GM18873 (cell line): ENCODE results near the gene RBBP9.
A peak's percentile ranks its signal among the peaks of the same experiment; 100 is the strongest.
"Not testable (repeated sequence)": the region's sequence is repeated elsewhere in the genome, so short reads cannot be mapped to it uniquely, and the experiment has no call there.

Source experiments
- ATAC-seq: cut with Tn5 transposase; IDR thresholded peaks from one replicate; pipeline ENCODE4 v1.9.1; 2021; ENCODE audit warnings: mild to moderate bottlenecking, moderate library complexity, moderate number of reproducible peaks; ENCODE audit not compliant: unreplicated experiment, low FRiP score

RBBP9 gene

DNA sequence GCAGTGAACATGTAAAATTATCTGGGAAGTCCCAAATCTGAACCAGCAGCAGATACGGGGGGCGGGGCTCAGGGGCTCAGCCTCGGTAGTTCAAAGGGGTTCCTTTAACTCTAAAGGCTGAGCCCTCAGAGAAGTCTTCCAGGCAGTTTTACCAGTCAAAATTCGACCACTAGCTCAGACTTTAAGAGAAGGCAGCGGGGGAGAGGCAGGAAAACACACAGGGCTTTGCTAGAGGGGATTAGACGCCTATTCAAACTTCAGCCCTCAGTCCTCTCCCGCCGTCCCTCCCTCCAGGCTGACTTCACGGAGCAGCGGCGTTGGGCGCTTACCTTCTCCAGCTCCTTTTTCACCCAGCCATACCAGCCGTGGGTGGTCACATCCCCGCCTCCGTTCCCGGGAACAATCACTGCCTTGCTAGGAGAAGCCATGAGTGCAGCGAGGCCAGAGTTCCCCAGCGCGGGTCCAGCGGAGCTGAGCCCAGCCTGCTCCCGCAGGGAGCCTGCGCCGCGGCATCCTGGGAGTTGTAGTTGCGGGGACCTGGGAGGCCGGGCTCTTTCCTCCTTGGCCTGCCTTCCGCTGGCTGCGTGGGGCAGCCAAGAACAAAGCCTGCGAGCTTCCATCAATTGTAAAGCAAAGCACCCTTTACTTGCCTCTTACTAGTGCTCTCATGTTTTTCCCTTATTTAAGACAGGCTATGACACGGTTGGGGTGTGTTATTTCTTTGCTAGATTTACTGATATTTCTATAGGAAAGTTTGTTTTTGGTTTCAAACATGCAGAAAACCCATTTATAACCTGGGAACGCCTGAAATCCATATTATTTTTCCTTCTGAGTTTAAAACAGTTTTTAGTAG lies at the start of gene RBBP9:
RBBP9 (minus strand) TSS at position 486 of the 853 bp plus-strand sequence; CDS start at position 428, 58 bp downstream.
- ATAC-seq, result peak; percentile 94

DNA sequence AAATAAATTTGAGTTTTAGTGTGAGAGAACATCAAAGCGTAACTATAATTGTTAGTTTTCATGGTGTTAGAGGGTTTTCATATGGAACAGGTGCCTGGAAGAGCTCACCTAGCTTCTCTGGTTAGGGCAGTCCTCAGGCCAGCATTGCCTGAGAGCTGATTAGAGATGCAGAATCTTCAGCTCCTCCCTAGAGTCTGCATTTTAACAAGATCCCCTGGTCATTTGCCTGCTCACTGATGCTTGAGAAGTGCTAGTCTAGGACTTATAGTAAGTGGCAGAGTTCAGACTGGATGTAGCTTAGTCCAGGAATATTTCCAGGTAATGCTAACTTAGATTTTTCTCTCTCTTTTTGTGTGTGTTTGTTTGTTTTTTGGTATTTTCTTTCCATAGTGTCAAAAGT lies 48.5 kb upstream of the RBBP9 start:
- ATAC-seq, result no peak

DNA sequence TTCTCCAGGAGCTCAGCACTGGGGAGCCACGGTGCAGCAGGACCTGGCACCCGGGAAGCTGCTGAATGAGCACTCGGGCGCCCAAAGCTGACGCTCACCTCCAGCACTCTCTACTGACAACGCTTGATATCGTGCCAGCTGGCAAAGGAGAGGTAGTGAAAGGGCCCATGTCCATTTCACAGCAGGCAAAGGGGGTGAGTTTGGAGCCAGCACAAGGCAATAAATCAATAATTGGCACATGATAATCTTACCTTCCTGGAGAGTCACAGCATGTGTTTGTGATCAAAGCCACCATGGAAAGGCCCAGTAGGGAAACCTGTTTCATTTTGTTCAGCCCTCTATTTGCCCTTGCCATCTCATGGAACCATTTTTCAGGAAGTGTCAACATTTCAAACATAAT lies 46.9 kb upstream of the RBBP9 start:
- ATAC-seq, result no peak

DNA sequence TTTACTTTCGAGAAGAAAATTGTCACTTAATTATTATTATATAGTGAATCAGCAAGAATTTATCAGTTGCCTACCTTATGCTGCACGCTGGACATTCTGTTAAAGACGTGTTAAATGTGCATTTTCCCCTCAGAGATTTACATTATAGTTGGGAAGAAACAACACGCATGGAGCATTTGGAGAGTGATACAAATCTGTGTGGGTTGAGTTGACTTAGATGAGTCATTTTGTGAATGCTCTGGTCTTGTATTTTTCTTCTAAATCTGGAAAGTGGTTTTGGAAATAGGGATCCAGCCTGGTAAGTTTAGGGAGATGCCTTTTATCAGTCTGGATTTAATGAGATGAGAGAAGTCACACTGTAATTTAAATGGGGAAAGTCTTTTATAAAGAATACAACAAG lies 46.2 kb upstream of the RBBP9 start:
- no peak for ATAC-seq

DNA sequence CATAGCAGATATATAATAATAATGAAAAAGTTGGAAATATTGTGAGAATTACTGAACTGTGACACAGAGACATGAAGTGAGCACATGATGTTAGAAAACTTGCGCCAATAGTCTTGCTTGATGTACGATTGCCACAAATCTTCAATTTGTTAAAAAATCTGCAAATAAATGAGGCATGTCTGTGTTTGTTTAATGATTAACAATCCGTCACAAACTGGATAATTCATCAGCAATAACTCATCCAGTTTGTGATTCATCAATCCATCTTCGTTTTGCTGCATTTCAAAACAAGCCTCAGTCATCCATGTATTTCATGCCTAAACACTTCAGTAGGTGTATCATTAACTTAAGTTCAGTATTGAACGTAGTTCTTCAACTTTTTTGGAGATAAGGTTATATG lies 44.7 kb upstream of the RBBP9 start:
- ATAC-seq, result no peak

DNA sequence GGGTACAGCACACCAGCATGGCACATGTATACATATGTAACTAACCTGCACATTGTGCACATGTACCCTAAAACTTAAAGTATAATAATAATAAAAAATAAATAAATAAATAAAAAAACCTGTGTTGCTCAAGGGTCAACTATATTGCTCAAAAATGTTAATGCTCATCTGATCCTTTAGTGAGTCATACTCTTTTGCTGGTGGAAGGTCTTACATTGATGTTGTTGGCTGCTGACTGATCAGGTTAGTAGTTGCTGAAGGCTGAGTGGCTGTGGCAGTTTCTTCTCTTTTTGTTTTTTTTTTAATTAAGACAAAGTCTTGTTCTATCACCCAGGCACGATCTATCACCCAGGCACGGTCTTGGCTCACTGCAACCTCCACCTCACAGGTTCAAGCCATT lies 40.6 kb upstream of the RBBP9 start:
- no peak for ATAC-seq

DNA sequence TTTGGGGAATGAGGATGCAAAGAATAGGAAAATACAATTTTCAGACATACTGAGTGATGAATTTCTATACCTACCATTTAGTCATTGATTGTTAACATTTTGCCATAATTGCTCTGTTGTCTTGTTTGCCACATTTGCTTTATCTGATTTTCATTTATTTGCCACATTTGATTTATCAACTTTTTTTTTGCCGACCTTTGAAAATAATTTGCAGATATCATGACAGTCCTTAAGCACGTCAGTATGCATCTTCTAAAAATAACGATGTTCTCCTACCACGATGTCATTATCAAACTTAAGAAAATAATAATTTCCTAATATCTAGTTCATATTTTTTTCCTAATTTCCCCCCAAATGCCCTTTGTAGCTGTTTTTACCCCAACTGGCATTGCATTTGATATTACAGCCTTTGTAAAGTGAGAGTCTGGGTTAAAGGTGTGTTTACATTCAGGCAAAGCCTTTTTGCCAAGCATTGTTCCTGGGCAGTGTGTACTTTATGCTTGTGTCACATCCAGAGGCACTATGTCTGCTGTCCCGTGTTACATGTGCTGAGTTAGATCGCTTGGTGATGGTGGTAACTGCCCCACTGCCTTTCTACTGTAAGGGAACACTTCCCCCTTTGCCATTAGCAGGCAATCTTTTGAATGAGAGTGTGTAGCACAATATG lies 37.1 kb upstream of the RBBP9 start:
- no peak for ATAC-seq

DNA sequence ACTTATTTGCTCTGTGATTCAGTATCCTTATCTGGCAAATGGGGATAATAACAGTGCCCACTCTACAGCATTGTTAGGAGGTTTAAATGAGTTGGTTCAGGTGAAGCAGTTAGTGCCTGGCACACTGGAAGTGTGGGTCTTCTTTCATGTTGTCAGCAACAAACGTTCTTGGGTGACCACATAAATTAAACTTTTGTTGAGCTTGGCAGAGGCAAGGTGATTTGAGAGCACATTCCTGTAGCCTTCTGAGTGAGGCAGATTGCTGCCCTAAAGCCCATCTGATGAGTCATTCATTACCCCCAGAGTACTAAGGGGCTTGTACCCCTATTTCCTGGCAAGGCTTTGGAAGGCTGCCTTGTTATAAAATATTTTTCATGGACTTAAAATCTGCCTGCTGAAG lies 36.5 kb upstream of the RBBP9 start:
- ATAC-seq, result no peak

DNA sequence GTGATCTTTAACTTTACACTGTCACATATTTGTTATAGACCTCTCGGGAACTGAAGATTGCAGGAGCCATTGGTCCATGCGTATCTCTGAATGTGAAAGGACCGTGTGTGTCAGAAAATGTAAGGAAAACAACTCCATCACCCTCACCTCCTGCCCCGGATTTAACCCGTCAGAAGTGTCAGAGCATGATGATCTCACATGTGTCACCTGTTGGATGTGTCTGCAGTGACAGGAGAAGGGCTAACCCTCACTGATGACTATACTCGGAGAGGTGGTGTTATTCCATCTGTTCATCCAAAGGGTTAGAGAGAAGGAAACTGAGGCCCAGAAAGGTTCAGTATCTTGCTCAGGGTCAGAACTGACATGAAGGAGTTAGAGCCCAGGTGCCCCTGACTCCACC lies 35.6 kb upstream of the RBBP9 start:
- no peak for ATAC-seq

DNA sequence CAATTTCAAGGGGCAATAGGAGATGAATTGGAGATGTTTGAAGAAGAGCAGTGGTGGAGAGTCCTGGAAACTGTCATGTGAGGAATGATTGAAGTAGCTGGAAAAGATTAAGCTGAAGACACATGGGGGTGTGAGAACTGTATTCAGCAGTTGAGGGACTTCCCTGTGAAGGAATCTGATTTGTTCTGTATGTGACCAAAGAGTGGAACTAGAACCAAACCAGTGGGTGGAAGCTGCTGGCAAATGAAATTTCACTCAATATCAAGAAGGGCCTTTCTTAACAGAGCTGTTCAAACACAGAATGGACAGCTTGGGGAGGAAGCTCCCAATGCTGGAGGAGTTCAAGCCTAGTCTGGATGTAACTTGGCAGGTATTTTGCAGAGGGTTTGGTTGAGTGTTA lies 32.0 kb upstream of the RBBP9 start:
- ATAC-seq, result no peak

DNA sequence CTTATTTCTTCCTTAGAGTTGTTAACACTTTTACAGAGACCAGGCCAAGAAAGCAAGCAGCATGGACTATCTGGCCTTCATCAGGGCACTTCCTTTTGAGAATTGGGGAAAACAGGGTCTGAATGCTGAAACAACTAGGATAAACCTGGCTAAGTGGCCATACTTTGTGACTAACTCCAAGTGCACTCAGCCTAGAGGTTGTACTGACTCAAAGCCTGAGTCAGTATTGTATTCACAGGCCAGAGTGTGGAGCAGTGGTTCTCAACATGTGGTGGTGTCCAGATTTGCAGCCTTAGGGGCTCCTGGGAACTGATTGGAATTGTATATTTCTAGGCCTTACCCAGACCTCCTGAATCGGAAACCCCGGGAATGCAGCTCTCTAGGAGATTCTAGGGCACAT lies 30.8 kb upstream of the RBBP9 start:
- ATAC-seq, result no peak

DNA sequence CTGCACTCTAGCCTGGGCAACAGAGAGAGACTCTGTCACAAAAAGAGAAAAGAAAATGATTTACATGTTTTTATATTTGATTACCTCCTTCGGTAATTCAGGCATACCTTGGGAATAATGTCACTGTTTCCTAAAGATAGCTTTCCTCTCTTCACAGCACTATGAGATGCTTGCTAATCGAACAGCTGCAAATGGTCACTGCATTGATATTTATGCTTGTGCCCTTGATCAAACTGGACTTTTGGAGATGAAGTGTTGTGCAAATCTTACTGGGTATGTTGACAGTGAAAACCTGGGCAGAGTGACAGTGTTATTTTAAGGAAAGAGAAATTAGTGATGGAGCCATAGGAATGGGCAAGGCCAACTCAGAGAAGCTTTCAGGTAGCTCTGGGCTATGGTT lies 30.3 kb upstream of the RBBP9 start:
- no peak for ATAC-seq

DNA sequence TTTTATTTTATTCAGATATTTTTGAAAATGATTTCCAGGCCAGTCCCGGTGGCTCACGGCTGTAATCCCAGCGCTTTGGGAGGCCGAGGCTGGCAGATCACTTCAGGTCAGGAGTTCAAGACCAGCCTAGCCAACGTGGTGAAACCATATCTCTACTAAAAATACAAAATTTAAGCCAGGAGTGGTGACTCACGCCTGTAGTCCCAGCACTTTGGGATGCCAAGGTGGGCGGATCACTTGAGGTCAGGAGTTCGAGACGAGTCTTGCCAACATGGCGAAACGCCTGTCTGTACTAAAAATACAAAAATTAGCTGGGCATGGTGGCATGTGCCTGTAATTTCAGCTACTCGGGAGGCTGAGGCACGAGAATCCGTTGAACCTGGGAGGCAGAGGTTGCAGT lies 29.7 kb upstream of the RBBP9 start:
- not testable (repeated sequence) for ATAC-seq

DNA sequence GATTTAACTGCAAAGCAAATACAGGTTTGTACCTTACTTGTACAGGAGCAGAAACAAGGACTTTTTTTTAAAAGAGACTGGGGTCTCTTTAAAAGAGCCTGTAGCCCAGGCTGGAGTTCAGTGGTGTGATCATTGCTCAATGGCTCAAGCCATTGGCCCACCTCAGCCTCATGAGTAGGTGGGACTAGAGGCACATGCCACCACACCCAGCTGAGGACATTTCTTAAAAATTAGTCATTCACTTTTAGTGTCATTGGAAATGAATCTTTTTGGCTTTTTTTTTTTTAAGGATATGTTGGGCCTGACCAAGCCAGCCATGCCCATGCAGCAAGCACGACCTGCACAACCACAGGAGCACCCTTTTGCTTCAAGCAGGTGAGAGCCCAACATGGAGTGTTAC lies 27.6 kb upstream of the RBBP9 start:
- no peak for ATAC-seq

DNA sequence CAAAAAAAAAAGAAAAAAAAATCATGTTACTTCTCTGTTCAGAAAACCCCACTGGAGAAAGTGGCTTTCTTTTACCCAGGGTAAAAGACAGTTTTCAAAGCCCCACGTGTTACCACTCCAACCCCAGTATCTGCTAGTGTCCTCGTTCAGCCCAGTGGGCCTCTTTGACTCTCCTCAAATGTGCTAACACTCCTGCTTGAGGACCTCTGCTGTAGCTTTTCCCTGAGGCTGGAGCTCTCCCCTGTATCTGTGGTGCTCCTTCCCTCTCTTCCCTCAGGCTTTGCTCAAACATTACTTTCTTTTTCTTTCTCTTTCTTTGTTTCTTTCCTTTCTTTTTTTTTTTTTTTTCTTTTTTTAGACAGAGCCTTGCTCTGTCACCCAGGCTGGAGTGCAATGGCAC lies 26.0 kb upstream of the RBBP9 start:
- no peak for ATAC-seq

DNA sequence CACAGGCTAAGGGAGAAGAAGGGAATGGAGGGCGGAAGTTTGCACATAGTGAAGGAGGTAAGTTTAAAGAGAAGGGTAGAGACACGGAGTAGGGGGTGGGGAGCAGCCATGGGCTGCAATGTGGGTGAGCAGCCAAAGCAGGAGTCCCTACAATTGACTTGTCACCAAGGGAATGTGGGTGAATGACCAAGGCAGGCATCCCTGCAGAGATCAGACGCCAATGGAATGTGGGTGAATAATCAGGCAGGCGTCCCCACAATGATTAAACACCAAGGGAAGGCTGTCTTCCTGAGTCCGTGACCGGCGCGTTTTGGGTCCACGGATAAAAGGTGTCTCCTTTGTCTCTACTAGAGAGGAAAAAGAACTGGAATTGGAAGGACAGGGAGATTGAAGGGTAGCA lies 25.0 kb upstream of the RBBP9 start:
- ATAC-seq, result not testable (repeated sequence)

DNA sequence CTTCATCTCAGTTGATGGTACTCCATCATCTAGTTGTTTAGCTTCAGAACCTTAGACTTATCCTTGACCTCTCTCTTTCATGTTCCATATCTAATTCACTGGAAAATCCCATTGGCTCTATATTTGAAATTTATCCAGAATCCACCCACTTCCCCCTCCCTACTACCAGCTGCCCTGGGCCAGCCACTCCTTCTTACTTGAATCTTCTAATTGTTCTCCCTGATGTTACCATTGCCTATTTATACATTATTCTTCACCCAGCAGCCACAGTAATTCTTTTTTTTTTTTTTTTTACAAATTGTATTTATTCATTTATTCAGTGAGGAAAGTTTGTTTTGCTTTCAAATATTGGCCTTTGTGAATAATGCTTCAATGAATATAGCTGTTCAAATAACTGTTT lies 18.9 kb upstream of the RBBP9 start:
- no peak for ATAC-seq

DNA sequence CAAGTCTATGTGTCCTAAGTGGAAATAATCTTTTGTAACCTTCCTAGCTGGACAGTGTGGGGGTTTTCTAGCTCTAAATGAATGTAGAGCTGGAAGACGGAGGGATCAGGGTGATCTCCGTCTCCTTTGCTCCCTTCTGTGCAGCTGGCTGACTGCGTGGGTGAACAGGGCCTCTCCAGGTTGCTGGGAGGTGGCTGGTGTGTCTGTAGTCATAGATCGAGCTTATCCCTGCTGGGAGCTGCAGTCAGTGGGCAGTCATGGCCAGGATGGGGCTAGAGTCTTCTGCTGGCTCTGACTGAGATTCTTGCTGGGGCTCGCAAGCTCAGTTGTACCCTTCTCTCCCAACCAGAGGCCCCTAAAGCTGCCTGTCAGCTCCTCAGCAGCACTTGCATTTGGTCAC lies 17.1 kb upstream of the RBBP9 start:
- no peak for ATAC-seq

DNA sequence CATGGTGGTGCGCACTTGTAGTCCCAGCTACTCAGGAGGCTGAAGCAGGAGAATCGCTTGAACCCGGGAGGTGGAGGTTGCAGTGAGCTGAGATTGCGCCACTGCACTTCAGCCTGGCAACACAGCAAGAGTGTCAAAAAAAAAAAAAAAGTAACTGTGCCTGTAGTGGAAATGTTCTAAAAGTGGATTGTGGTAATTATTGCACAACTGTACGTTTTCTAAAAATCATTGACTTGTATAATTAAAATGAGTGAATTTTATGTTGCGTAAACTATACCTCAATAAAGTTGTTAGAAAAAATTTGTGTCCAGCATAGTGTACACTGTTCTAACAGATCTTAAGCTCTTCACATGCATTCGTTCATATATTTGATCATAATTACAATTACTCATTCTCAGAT lies 16.2 kb upstream of the RBBP9 start:
- ATAC-seq, result no peak

DNA sequence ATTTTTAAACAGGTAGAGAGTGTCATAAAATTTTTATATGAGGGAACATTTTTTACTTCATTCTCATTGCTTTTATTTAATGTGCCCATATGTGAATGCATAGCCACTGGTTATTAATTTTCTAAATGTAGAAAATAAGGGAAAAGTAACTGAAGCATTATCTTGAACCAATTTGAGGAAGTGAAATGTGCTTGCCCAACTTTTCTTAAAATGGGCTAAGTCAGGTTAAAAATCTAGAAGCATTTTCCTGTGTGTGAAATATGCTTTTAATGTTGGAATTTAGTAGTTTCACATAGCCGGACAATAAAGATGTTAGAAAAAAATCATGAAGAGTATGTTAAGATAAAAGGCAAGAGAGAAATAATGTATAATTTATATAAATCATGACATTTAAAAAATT lies 14.5 kb upstream of the RBBP9 start:
- ATAC-seq, result no peak

DNA sequence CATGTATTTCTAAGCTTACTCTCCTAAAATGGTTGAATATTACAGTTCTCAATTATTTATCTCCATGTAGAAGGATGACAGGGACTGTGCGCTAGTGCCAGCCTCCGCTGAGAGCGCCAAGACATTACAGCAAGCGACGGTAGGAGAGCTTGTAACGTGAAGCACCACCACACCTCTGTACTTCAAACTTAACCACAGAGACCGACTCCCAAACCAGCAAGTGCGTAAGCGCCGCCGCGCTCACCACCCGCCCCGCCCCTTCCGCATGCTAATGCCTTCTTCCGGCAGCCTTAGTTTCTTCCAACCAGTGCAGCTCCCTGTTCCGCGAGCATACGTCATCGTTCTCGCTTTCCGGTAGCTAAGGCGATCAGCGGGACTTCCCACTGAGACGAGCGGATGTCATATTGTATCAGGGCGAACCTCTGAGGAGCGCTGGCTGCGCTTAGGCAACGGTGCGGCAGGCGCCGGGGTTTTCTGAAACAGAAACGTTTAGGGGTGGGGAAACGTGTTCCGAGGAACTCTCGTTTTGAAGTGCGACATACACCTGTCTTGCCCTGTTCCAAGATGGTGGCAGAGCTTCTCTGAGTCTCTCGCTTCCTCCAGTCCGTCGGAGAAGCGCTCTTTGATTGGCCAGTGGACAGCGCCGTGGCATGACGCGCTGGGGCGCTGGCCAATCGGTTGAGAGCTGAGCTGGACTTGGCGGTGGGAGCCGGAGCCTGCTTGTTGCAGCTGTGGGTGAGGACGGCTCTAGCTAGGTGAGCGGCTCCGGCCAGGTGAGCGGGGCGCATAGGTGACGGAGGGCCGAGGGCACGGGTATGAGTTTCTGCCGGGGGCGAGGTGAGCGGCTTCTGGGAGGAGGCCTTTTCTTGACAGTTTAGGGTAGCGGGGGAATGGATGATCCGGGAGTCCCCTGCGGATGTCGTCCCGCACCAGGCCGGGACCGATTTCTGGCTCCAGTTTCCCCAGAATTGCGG lies 10.5 kb upstream of the RBBP9 start, which contains the start of gene SEC23B:
SEC23B (plus strand) TSS at position 723 of the 974 bp plus-strand sequence. CDS start 2,896 bp downstream, outside the sequence.
- peak; percentile 97 for ATAC-seq
